A673 (cell line): ENCODE measurements around the gene PRKAR2B.

Source experiments
- CTCF ChIP-seq: fragments of 300-800, 200-600 bp; sonication (generic); conservative IDR thresholded peaks from 2 replicates; pipeline ENCODE4 v1.5.1; 2017; ENCODE audit warnings: low read depth, mild to moderate bottlenecking, antibody characterized with exemption, low read length, moderate library complexity, mixed read lengths
- EZH2 ChIP-seq: fragments of 200-600 bp; sonication (generic); IDR thresholded peaks from 2 replicates; pipeline ENCODE4 v1.6.1; 2017; ENCODE audit warnings: borderline replicate concordance, low read depth, mild to moderate bottlenecking, mixed read lengths, antibody characterized with exemption, low read length; ENCODE audit not compliant: poor library complexity, severe bottlenecking

- TF ChIP-seq CTCF = no peak
- TF ChIP-seq EZH2 = no peak
Measured at GRCh38 chr7:107090457-107090856, 46.0 kb downstream of the PRKAR2B start.
